Embryonic facial prominence (tissue), 1 donor: ENCODE data around the gene AMY1C.
"Not testable (repeated sequence)": the region's sequence is repeated elsewhere in the genome, so short reads cannot be mapped to it uniquely, and the experiment has no call there.

Experiments
- DNase-seq: peaks from one replicate; pipeline ENCODE4 v3.0.0-alpha.2; 2016; ENCODE audit errors: extremely low spot score

The AMY1C gene

DNA sequence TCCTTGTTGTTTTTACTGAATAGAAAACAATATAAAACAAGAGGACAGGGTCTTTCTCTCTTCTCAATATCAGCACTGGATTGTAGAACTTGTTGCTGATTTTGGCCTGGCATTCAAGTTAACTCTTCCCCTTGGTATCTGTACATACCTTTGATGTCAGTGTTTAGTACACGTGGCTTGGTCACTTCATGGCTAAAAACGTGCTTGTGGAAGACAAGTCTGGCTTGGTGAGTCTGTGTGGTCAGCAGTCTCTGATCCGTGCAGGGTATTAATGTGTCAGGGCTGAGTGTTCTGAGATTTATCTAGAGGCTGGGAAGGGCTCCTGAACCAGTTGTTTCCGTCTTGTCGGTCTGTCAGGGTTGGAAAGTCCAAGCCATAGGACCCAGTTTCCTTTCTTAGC is at the start of gene AMY1C:
Gene AMY1C, plus strand, starts transcription at position 301 of the 400 bp plus-strand sequence. CDS start 572 bp downstream, outside the sequence.
- DNase-seq, result not testable (repeated sequence)

DNA sequence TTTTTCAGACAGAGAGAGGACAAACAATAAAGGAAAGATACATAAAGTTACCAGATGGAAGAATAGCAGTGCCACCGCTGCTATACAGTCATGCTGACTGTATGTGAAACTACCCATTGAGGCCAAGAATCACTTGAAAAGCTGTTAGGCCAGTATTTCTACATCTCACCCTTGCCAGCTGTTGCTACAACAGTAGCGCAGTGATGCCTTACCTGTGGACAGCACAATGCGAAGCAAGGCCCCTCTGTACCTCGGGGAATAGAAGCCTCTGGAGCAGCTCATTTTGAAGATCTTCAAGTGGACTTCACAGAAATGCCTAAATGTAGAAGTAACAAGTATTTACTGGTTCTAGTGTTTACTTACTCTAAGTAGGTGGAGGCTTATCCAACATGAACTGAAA is 49.0 kb upstream of the AMY1C start:
- DNase-seq, result not testable (repeated sequence)

GRCh38 chr1:103701256-103701655 is 48.4 kb upstream of the AMY1C start:
- DNase-seq, result not testable (repeated sequence)

- not testable (repeated sequence) for DNase-seq
Measured at GRCh38 chr1:103707670-103708069, 42.0 kb upstream of the AMY1C start.

DNA sequence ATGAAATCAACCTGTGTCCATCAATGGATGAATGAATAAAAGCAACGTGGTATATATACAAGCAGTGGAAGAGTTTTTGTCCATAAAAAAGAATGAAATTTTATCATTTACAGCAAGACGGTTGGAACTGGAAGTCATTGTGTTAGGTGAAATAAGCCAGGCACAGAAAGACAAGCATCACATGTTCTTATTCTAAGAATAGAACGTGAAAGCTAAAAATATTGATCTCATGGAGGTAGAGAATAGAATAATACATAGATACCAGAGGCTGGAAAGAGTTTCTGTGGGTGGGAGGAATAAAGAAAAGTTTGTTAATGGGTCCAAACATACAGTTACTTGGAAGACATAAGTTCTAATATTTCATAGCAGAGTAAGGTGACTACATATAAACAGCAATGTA is 39.3 kb upstream of the AMY1C start:
- not testable (repeated sequence) for DNase-seq

- DNase-seq, result not testable (repeated sequence)
Measured at GRCh38 chr1:103717404-103717803, 32.3 kb upstream of the AMY1C start.

DNA sequence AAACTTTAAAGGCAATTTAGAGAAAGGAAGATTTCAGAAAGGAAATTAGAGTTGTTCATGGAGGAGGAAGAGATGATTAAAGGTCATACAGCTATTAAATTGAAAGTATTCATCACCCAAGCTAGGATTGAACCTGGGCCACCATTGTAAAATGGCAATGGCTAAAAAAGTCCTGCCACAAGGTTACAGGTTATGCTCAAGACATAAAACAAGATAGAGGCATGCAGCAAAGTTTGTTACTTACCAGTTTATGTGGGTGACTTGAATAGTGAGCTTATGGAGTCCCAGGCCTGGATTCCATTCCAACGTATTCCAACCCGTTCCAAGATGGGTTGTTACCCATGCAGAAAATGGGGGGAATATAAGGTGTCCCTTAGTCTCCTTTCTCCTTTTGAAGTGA is 28.2 kb upstream of the AMY1C start:
- not testable (repeated sequence) for DNase-seq

DNA sequence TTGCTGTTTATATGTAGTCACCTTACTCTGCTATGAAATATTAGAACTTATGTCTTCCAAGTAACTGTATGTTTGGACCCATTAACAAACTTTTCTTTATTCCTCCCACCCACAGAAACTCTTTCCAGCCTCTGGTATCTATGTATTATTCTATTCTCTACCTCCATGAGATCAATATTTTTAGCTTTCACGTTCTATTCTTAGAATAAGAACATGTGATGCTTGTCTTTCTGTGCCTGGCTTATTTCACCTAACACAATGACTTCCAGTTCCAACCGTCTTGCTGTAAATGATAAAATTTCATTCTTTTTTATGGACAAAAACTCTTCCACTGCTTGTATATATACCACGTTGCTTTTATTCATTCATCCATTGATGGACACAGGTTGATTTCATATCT is 14.4 kb upstream of the AMY1C start:
- DNase-seq, result not testable (repeated sequence)

GRCh38 chr1:103738031-103738430 is 11.7 kb upstream of the AMY1C start:
- DNase-seq, result not testable (repeated sequence)

GRCh38 chr1:103744449-103744848 is 5.2 kb upstream of the AMY1C start:
- not testable (repeated sequence) for DNase-seq

GRCh38 chr1:103745040-103745439 is 4.7 kb upstream of the AMY1C start:
- DNase-seq, result not testable (repeated sequence)

- DNase-seq, result not testable (repeated sequence)
Measured at GRCh38 chr1:103748273-103748672, 1.4 kb upstream of the AMY1C start.

DNA sequence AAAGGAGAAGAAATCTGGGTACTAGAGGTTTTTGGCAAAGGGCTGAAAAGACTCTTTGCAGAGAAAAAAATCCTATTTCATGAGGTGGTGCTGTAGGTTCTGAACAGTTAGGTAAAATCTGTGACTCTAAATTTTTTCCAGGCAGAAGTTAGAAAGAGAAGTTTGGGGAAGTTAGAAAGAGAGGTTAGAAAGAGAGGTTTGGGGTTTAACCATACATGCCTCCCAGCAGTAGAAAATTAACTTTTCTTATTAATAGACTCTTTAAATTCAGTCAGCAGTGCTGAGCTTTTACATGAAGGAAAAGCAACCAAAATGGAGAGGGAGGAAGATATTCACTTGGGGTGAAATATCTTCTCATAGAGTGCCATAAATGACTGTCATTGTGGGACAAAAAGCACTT is 12.2 kb downstream of the AMY1C start:
- no peak for DNase-seq

DNA sequence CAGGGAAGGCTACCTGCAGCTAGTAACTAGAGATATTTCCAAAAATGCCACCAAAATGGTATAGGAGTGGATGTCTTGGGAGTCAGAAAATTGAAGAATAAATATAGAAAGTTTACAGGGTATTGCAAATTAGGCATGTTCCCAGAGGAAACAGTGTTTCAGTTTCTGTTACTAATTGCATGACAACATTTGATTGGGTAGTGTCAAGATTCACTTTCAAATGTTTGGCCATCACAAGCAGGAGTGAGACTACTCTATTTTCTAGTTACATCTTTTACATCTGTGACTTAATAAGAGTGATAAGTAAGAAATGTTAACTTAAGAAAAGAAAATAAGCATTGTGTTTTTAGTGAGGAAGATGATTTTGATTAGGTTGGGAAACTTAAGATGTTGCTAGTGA is 30.2 kb downstream of the AMY1C start:
- no peak for DNase-seq

- DNase-seq, result no peak
Measured at GRCh38 chr1:103783944-103784377, 34.3 kb downstream of the AMY1C start.

DNA sequence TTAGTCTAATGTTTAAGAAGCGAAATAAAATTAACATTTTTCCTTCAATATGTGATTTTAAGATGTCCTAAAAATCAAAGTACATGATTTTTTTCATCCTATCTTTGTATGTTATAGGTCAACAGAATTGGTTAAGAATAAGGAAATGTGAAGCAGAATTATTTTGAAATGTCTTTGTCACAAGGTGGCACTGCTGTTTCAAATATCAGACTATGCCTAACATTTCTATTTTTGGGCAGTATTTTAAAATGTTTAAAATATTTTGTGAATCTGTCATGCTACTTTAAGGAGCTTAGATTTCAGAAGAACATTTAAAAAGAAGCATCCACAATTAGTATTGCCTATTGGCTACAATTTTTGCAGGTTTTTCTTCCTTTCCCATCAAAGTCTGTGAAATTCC is 38.7 kb downstream of the AMY1C start:
- DNase-seq, result peak; percentile 46

DNA sequence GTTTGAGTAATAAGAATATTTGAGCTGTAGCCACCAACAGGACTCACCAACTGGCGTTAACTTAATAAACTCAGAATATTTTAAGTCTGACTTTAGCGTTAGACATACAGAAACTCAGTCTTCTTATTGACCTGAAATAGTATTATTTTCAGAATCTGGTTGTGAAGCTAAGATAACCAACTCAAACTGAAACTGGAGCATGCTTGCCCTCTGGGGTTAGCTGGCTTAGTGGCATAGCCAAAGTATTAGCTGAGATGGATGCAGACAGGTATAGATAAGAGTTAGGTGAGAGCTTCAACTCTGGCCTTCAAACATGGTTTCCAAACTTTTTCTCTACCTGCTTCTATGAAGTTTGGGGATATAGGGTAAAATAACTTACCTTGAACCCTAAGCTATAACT is 40.5 kb downstream of the AMY1C start:
- no peak for DNase-seq
